Amniotic stem cell (primary cell): ENCODE data around the gene DLG2.
A peak's percentile ranks its signal among the peaks of the same experiment; 100 is the strongest.
"Not testable (repeated sequence)": the region's sequence is repeated elsewhere in the genome, so short reads cannot be mapped to it uniquely, and the experiment has no call there.

Experiments used
- DNase-seq: peaks from one replicate; lab custom pipeline; 2025; lab: John Stamatoyannopoulos, UW

The DLG2 gene

DNA sequence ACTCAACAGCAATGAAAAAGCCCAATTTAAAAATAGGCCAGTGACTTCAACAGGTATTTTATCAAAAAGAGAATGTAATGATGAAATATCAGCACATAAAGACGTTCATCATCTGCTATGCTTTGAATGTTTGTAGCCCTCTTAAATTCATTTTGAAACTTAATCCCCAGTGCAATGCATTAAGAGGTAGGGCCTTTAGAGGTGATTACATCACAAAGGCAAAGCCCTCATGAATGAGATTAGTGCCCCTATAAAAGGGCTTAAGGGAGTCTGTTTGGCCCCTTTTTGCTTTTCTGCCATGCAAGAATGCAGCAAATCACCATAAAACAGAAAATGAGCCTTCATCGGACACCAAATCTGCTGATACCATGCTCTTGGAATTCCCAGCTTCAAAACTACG is 637.0 kb downstream of the DLG2 start:
- DNase-seq: no peak

- DNase-seq: not testable (repeated sequence)
Measured at GRCh38 chr11:84987686-84988187, 639.4 kb downstream of the DLG2 start.

DNA sequence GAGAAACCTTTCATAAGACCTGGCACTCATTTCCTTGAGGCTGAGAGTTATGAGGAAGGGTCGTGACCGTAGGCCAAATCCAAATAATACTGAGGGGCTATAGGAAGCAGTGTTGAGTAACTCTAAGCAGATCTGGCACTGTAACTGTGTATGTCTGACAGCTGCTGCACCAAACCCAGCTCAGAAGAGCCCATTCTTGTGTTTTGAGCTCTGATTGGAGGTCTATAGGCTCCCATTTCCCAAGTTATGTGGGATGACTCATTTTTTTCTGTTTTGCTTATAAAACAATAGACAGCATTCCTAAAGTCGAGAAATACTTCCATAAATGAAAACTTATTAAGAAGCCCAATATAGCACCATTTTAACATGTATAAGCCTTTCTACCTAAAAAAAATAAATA is 645.8 kb downstream of the DLG2 start:
- DNase-seq: no peak

DNA sequence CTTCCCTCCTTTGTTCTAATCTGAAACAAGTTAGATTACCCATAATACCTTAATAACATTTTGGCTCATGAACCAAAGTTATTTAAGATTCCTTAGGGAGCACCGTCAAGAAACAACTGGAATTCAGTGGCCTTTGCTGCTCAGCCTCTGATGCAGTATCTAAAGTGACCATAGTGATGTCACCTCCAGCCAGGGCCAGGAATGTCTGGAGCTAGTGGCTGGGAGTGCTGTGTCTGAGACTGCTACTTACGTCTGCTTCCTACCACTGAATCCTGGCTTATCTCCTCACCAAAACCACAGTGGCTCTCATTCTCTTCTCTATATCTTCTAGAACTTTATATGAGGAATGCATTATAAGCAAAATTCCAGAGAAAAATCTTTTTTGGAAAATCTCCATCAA is 658.0 kb downstream of the DLG2 start:
- no peak for DNase-seq

DNA sequence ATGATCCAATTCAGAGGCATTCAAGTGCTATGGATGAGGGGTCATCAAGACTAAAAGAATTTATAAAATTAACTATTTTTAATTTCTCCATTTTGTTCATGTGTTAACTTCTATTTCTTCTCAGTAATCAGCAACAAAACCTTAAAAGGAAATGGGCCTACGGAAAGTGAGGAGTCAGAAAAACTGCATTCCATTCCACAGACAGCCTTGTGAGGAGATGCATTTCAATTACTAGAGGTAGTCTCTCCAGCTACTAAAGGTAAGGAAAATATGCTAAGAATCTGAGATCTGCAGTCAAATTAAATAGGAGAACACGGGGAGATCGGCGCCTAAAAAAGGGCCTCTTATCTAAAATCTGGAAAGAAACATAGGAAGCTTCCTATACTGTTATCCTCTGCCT is 661.7 kb downstream of the DLG2 start:
- no peak for DNase-seq

DNA sequence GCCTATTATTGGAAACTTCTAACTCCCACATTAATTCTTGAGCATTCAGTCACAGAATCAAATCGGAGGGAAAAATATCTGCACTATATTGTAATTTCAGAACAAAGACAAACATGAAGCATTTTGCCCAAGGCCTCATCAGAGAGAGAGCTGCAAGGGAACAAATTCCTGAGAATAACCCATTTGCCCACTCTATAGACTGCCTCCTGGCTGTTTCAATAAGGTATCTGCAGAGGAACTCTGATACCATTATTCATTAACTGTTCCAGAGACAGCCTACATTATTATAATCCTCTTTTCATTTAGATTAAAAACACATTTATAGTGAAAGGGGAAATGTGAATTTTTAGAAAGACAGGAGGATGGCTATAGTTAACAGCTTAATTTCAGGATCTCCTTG is 663.9 kb downstream of the DLG2 start:
- DNase-seq: no peak

DNA sequence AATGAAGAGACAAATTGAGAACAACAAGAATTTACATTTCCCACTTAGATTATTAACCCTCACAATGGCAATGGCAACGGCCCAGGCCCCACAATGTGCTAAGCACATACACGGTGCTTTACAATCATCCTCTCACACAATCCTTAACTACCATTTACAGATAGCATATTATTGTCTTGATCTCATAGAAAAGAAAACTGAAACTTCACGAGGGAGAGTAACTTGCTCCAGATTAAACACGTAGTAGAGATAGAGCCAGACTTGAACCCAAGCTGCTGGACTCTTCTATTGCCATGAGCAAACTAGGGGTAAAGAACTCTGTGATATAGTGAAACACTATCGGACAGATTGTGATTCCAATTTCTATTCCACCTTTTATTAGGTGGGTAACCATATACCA is 665.1 kb downstream of the DLG2 start:
- no peak for DNase-seq

DNA sequence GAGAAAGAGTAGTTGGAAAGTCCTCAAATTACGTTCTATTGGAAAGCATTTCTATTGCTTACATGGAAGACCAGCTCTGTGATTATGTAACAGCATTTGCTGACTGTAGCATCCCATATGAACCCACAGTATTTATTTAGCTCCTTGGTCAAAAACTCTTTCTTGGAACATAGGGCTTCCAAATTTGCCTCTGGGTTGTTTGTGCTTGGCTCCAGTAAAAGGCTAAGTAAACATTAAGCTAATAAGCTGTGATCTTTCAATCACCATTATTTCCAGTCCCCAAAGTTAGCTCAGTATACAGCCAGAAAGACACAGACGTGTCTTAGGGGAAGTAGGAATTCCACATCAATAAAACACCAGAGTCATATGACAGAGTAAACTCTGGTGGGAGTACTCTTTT is 668.8 kb downstream of the DLG2 start:
- no peak for DNase-seq

- no peak for DNase-seq
Measured at GRCh38 chr11:84950569-84951270, 676.4 kb downstream of the DLG2 start.

GRCh38 chr11:84947970-84948580 is 679.1 kb downstream of the DLG2 start:
- DNase-seq: no peak

DNA sequence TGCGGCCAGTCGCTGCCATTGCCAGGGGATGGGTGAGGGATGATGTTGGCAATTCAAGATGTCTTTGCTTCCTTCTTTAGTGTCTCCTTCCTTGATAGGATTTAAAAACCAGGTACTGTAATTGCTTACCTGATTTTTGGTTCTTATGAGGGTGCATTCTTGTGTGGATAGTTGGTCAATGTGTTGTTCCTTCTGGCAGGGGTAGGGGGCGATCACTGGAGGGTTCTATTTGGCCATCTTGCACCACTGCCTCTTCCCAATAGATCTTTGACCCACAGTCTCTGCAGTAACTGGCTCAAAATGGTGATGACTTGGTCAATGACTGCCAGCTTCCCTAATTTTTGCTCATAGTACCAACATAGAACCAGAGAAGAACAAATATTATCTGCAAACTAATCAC is 680.1 kb downstream of the DLG2 start:
- DNase-seq: no peak

GRCh38 chr11:84930863-84931262 is 696.3 kb downstream of the DLG2 start:
- DNase-seq: no peak

DNA sequence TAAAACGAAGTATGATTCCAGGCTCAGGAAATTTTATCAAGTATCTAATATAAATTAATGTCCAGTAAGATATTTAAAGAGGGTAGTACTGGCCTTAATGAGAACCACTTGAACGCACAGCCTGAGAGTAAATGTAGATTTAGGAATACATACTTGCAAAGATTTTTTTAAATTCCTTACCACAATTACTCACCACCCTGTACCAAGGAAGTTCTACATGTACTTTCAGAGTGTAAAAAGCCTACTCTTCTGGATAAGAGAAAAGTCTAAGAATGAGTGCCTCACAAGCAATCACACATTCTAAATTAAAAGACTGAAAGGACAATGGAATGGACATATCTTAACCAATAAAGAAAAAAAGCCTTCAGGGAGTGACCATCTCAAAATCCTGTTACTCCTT is 697.4 kb downstream of the DLG2 start:
- no peak for DNase-seq

GRCh38 chr11:84924154-84924692 is 702.9 kb downstream of the DLG2 start:
- DNase-seq: no peak

- DNase-seq: no peak
Measured at GRCh38 chr11:84923489-84923888, 703.7 kb downstream of the DLG2 start.

GRCh38 chr11:84922836-84923235 is 704.3 kb downstream of the DLG2 start:
- DNase-seq: no peak

DNA sequence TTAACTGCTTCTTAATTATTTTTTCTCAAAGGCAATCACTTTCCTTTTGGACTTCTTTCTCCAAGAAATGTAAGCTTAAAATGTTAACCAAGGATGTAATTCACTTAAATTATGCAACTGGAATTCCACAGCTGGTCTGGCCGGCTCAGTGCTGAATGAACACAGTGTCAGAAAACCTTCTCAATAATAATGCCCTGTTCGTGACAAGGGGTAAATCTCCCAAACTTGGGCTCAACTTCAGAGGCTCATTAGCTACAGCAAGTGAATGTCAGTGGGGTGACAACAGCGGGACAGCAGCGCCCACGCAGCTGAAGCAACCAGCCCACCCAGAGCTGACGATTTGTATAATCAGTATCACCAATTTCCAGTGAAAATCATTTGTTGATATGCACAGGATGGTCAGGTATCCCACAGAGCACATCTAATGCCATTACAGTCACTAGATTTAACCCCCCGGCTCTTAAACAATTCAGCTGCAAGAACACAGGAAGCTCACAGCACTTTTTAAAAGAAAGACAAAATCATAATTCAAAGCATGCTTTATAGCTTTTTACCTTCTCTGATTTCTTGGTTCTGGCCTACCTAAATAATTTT is 704.8 kb downstream of the DLG2 start:
- DNase-seq: no peak

GRCh38 chr11:84914511-84914910 is 712.6 kb downstream of the DLG2 start:
- DNase-seq: no peak

- DNase-seq: no peak
Measured at GRCh38 chr11:84909740-84910139, 717.4 kb downstream of the DLG2 start.

DNA sequence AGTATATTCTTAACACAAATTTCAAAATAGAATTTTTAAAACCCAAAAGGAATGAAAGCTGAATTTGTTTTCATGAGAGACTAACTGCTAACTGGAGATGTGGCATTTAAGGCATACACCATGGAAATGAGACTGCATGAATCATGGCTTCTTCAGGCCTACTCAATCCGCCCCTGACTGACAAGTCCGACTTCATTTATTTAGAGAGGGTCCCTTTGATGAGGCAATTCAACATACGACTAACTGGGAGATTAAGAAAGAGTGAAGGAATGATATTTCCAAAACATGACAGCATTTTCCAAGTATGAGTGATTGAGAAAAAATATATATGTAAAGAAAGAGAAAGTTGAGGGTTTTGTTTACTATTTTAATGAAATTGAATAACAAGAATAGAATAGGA is 720.1 kb downstream of the DLG2 start:
- DNase-seq: peak; percentile 59

- no peak for DNase-seq
Measured at GRCh38 chr11:84905411-84905810, 721.7 kb downstream of the DLG2 start.

GRCh38 chr11:84902445-84902844 is 724.7 kb downstream of the DLG2 start:
- DNase-seq: no peak

DNA sequence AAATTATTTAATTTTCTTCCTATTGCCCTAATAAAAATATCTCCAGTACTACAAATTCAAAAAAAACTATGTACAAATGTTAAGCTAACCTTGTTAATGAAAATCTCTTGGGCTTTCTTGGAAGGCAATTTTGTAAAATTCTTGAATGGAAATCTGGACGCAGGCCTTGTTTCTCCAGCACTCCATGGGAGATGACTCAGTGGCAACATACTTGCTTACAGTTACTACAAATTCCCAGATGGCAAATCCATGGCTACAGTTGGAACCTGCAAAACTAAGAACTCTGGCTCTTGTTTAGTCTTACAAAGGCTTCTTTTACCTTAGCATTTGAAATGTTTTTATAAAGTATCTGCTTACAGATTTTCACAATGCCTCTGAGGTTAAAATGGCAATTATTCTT is 725.2 kb downstream of the DLG2 start:
- no peak for DNase-seq
